Activated T-helper 17 cell treated with anti-CD3 and anti-CD28 coated beads, Interleukin-2, amount 50 U/mL, for 72 hours (primary cell): ENCODE results near the gene DUSP28. TPM values are rescaled to one million over a fixed set of nuclear protein-coding genes. Genes with fewer than 3 reads are reported as not detected.

ENCODE experiments used
- ATAC-seq: fragments of 150-1000 bp; cut with Tn5 transposase; replicated peaks from 2 replicates; pipeline ENCODE4 v1.10.0; 2021; ENCODE audit warnings: mild to moderate bottlenecking, moderate library complexity
- H3K27ac Mint-ChIP-seq: one replicate; pipeline ENCODE4 v1.8.0; 2022; ENCODE audit warnings: mixed read lengths
- H3K27me3 Mint-ChIP-seq: one replicate; pipeline ENCODE4 v1.8.0; 2022; ENCODE audit warnings: mixed read lengths
- H3K36me3 Mint-ChIP-seq: one replicate; pipeline ENCODE4 v1.8.0; 2022; ENCODE audit warnings: low read depth, mild to moderate bottlenecking, mixed read lengths
- H3K4me1 Mint-ChIP-seq: one replicate; pipeline ENCODE4 v1.8.0; 2022; ENCODE audit warnings: mixed read lengths
- H3K4me3 Mint-ChIP-seq: one replicate; pipeline ENCODE4 v1.8.0; 2022; ENCODE audit warnings: mild to moderate bottlenecking, mixed read lengths
- H3K9me3 Mint-ChIP-seq: one replicate; pipeline ENCODE4 v1.8.0; 2022; ENCODE audit warnings: mixed read lengths
- total RNA-seq, 2 donors: library from RNA; stranded (reverse); gene quantifications; one replicate each; pipeline ENCODE4 v1.2.3, GENCODE V29; 2022

Gene DUSP28
- total RNA-seq, 2 donors from 2014 or later: 3.6 to 8.3 TPM

DNA sequence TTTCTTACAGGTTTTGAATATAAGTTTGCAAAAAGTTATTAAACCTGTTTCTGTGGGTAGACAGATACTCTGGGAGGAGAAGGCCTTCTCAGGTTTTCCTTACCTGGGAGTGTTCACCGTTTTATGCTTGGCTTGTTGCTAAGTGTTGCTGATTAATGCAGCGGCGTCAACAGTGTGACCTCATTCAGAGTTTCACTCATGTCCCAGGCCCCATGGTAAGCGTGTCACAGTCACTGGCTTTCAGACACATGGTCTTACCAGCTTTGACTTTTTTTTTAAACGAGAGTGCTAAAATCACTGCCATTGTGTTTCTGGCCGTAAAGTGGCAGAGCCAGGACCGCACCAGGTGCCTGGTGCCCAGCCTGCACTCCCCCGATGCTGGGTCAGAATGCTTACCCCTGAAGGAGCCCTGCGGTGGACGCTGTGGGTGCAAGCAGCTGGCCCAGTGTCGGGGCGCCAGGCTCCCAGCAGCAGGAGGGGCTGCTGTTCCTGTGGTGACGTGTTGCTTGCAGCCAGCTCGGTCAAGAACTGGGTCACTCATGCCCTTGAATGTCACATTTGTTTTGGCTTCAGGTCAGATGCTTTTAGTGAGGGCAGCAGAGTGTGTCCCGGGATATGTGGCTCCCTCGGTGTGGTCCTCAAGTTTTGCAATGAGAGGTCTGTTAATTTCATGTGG lies 29.8 kb downstream of the DUSP28 start:
- Mint-ChIP-seq H3K9me3 (no peaks in the 10 kb centered on the region), H3K27ac (no peak overlapping the region), H3K4me3 (no peak overlapping the region), H3K36me3 (peaks cover 19% of the 10 kb centered on the region), H3K27me3 (no peaks in the 10 kb centered on the region), H3K4me1 (peaks cover 21% of the 10 kb centered on the region)
- ATAC-seq: no peak

DNA sequence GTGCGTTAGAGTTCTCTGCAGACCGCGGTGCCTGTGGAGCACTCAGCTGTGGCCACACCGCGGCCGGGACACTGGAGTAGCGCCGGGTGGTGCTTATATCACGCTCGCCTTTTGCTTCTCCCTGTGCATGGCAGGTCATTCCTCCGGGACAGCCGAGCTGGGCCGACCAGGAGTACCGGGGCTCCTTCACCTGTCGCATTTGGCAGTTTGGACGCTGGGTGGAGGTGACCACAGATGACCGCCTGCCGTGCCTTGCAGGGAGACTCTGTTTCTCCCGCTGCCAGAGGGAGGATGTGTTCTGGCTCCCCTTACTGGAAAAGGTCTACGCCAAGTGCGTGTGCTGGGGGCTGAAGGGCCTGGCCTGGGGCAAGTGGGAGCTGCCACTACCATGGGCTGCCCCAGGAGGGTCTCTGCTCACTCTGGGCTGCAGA lies 30.5 kb downstream of the DUSP28 start:
- Mint-ChIP-seq H3K9me3 (no peaks in the 10 kb centered on the region), H3K27me3 (no peaks in the 10 kb centered on the region), H3K27ac (peak overlapping the region; percentile 63), H3K36me3 (peaks cover 19% of the 10 kb centered on the region), H3K4me1 (peaks cover 21% of the 10 kb centered on the region), H3K4me3 (no peak overlapping the region)
- ATAC-seq: no peak

DNA sequence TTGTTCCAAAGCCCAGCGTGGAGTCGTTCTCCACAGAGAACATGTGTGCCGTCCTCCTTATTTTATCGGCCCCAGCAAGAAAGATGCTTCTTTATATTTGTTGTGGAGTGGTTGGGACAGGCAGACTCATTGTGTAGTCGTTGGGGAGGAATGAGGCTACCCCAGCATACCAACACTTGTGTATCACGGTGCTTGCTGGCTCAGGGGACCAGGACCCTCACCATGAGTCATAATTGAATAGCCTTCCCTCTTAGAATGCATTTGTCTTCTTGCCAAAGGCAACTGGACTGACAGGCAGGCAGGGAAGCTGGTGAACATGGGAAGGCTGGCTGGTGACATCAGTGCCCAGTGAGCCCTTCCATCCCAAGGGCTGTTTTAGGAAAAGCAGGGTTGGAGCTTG lies 31.1 kb downstream of the DUSP28 start:
- Mint-ChIP-seq H3K36me3 (peaks cover 19% of the 10 kb centered on the region), H3K4me1 (peaks cover 21% of the 10 kb centered on the region), H3K27me3 (no peaks in the 10 kb centered on the region), H3K4me3 (no peak overlapping the region), H3K27ac (peak overlapping the region; percentile 63), H3K9me3 (no peaks in the 10 kb centered on the region)
- ATAC-seq: no peak

DNA sequence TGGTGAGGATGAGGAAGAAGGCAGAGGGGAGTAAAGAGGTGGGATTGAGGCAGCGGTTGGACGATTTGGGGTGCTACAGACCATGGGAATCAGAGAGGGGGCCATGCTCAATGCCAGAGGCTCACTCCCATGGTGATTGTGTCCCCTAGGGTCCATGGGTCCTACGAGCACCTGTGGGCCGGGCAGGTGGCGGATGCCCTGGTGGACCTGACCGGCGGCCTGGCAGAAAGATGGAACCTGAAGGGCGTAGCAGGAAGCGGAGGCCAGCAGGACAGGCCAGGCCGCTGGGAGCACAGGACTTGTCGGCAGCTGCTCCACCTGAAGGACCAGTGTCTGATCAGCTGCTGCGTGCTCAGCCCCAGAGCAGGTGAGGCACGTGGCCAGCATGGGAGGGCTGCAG lies 31.6 kb downstream of the DUSP28 start:
- peak overlapping the region; percentile 63 for H3K27ac Mint-ChIP-seq
- ATAC-seq: no peak
- H3K9me3 Mint-ChIP-seq: no peaks in the 10 kb centered on the region
- peaks cover 21% of the 10 kb centered on the region for H3K4me1 Mint-ChIP-seq
- no peaks in the 10 kb centered on the region for H3K27me3 Mint-ChIP-seq
- H3K4me3 Mint-ChIP-seq: no peak overlapping the region
- peaks cover 19% of the 10 kb centered on the region for H3K36me3 Mint-ChIP-seq

DNA sequence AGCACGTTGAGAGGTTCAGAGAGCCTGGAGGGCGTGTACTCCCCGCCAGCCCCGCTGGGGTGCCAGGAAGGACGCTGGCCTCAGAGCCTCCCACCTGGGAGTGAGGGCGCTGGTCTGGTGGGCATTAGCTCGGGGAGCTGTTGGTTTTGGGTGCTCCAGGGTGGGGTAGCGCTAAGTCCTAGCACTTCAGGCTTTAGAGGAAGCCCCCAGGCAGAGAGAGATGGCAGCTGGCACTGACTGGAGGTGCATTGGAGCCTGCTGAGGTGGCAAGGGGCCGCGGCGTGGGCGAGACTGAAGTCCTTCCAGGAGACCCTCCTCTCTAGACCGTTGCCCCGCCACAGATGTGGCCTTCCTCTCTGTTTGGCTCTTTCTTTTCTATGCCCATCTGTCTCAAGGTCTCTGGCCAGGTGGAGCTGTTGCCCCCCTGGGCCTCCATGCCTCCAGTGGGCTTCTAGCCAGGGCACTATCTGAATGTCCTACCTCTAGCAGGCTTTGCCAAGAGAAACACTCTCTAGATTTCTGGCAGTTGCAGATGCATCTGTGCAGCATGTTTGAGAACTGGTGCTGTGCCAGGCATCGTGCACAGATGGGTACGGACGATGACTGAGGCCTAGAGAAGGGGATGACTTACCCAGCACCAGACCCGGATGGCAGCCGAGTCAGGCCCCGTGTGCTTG lies 33.0 kb downstream of the DUSP28 start:
- Mint-ChIP-seq H3K27me3 (no peaks in the 10 kb centered on the region), H3K4me1 (peaks cover 14% of the 10 kb centered on the region), H3K36me3 (peaks cover 19% of the 10 kb centered on the region), H3K27ac (no peak overlapping the region), H3K4me3 (no peak overlapping the region), H3K9me3 (no peaks in the 10 kb centered on the region)
- ATAC-seq: no peak

DNA sequence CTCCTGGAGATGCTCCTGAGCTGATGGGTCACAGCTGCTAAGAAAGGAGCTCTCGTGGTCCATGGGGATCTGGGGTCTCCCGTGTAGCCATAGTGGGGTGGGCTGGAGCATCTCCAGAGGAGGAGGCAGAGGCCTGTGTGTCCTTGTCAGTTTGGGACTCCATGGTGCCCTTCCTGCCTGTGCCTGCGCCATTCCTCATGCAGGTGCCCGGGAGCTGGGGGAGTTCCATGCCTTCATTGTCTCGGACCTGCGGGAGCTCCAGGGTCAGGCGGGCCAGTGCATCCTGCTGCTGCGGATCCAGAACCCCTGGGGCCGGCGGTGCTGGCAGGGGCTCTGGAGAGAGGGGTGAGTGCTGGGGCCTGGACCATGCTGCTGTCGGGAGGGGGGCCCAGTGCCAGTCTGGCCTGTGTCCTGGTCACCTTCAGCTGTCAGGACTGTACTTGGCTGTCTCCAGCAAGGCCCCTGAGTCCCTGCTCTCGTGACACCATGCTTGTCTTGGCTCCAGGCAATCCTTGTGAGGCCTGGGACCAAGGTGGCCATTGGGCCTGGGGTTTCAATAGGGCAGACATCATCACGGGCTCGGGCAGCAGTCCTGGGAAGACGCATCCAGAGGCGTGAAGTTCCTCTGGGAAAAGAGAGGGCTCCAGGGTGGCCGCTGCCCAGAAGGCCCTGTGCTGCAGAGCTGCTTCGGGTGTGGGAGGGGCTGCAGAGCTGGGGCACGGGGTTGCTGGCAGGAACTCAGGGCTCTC lies 33.7 kb downstream of the DUSP28 start:
- Mint-ChIP-seq H3K4me3 (no peak overlapping the region), H3K36me3 (peaks cover 19% of the 10 kb centered on the region), H3K27me3 (no peaks in the 10 kb centered on the region)

DNA sequence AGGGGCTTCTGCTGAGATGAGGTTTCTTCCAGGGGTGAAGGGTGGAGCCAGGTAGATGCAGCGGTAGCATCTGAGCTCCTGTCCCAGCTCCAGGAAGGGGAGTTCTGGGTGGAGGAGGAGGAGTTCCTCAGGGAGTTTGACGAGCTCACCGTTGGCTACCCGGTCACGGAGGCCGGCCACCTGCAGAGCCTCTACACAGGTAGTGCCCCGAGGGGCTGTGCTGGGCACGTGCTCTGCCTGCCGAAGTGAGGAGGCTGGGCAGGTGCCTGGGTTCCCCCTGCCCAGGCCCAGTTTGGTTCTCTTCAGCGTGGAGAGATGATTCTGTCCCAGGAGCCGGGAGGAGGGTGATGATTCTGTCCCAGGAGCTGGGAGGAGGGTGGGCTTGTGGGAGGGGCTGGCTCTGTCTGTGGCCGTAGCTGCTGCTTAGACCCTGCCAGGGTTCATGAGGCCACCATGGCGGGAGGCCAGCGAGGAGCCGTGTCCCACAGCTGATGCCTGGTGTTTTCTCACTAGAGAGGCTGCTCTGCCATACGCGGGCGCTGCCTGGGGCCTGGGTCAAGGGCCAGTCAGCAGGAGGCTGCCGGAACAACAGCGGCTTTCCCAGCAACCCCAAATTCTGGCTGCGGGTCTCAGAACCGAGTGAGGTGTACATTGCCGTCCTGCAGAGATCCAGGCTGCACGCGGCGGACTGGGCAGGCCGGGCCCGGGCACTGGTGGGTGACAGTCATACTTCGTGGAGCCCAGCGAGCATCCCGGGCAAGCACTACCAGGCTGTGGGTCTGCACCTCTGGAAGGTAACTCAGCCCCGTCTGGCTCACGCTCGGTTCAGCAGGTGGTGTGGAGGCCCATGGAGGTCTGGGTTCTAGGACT lies 34.6 kb downstream of the DUSP28 start:
- H3K27ac Mint-ChIP-seq: no peak overlapping the region
- H3K9me3 Mint-ChIP-seq: no peaks in the 10 kb centered on the region
- peaks cover 3% of the 10 kb centered on the region for H3K4me1 Mint-ChIP-seq
- H3K4me3 Mint-ChIP-seq: no peak overlapping the region
- H3K27me3 Mint-ChIP-seq: no peaks in the 10 kb centered on the region
- no peak for ATAC-seq
- H3K36me3 Mint-ChIP-seq: peaks cover 18% of the 10 kb centered on the region

More for the DNA sequence above, 33.7 kb downstream of the DUSP28 start:
- Mint-ChIP-seq H3K27ac (no peak overlapping the region), H3K9me3 (no peaks in the 10 kb centered on the region), H3K4me1 (peaks cover 7% of the 10 kb centered on the region)
- no peak for ATAC-seq

DNA sequence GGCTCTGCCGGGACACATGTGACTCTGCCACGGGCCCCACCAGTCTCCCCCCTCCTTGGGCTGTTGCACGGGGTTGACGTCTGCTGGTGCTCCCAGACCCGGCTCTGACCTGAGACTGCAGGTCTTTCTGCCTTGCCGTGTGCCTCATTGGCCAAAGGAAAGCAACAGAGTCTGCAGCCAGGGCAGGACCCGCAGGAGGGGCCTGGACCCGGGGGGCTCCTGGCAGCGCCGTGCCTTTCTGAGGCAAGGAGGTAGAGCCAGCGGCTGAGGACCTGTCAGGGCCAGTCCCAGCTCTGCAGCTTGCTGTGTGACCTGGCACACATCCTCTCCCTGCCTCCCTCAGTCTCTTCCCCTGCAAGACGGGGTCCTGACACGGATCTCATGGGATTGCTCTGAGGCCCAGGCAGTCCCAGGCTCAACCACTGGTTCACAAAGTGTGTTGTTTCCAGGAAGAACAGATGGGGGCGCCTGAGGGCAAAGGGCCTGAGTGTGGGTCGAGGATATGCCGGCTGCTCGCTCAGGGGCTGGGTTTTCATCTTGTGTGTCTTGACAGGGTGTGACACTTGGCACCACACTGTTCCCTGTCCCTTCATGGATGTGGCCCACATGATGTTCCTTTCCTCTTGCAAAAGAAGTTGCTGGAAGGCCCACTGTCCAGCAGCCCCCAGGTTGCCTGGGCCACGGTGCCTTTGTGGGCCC lies 35.4 kb downstream of the DUSP28 start:
- Mint-ChIP-seq H3K27ac (no peak overlapping the region), H3K9me3 (no peaks in the 10 kb centered on the region), H3K4me1 (peaks cover 3% of the 10 kb centered on the region), H3K4me3 (no peak overlapping the region), H3K36me3 (peaks cover 18% of the 10 kb centered on the region), H3K27me3 (no peaks in the 10 kb centered on the region)
- ATAC-seq: no peak

DNA sequence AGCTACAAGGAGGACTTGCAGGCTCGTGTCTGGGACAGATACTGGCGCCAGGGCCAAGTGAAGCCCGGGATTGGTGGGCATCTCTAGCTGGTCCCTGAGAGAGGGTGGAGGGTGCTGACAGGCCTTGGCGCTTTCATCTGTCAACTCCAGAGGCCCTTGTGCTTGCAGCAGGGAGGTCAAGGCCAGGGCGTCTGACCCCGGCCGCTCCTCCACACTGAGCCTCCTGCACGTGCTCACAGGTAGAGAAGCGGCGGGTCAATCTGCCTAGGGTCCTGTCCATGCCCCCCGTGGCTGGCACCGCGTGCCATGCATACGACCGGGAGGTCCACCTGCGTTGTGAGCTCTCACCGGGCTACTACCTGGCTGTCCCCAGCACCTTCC lies 35.9 kb downstream of the DUSP28 start:
- no peak for ATAC-seq
- no peaks in the 10 kb centered on the region for H3K9me3 Mint-ChIP-seq
- H3K27ac Mint-ChIP-seq: no peak overlapping the region
- H3K4me3 Mint-ChIP-seq: no peak overlapping the region
- no peaks in the 10 kb centered on the region for H3K27me3 Mint-ChIP-seq
- peaks cover 18% of the 10 kb centered on the region for H3K36me3 Mint-ChIP-seq
- peaks cover 3% of the 10 kb centered on the region for H3K4me1 Mint-ChIP-seq

DNA sequence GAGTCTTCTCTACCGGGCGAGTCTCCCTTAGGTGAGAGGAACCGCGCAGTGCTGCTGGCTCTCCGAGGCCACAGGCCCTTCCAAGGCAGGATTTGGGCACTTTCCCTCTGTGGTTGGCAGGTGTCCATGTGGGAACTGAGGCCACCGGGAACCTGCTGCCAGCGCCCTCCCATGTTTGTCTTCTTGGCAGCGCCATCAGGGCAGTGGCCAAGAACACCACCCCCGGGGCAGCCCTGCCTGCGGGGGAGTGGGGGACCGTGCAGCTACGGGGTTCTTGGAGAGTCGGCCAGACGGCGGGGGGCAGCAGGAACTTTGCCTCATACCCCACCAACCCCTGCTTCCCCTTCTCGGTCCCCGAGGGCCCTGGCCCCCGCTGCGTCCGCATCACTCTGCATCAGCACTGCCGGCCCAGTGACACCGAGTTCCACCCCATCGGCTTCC lies 36.4 kb downstream of the DUSP28 start:
- Mint-ChIP-seq H3K4me1 (peaks cover 1% of the 10 kb centered on the region), H3K27me3 (no peaks in the 10 kb centered on the region), H3K36me3 (peaks cover 16% of the 10 kb centered on the region), H3K27ac (no peak overlapping the region), H3K4me3 (no peak overlapping the region), H3K9me3 (no peaks in the 10 kb centered on the region)
- ATAC-seq: no peak

DNA sequence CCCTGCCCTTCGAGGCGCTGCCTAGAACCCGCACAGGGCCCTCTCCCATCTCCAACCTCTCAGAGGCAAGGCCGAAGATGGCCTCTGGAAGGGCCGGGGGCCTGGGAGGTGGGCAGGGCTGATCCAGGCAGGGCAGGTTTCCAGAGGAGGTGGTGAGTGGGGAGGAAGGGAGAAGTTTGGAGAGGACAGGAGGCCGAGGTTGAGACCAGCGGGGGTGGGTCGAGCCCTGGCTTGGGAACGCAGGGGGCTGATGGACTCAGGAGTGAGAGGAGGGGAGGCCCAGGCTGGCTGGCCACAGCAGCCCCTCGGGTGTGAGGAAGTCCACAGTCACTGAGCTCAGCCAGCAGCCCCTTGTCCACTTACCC lies 36.9 kb downstream of the DUSP28 start:
- no peaks in the 10 kb centered on the region for H3K4me1 Mint-ChIP-seq
- no peak for ATAC-seq
- no peaks in the 10 kb centered on the region for H3K9me3 Mint-ChIP-seq
- H3K36me3 Mint-ChIP-seq: peaks cover 12% of the 10 kb centered on the region
- H3K27ac Mint-ChIP-seq: no peak overlapping the region
- H3K27me3 Mint-ChIP-seq: no peaks in the 10 kb centered on the region
- H3K4me3 Mint-ChIP-seq: no peak overlapping the region

DNA sequence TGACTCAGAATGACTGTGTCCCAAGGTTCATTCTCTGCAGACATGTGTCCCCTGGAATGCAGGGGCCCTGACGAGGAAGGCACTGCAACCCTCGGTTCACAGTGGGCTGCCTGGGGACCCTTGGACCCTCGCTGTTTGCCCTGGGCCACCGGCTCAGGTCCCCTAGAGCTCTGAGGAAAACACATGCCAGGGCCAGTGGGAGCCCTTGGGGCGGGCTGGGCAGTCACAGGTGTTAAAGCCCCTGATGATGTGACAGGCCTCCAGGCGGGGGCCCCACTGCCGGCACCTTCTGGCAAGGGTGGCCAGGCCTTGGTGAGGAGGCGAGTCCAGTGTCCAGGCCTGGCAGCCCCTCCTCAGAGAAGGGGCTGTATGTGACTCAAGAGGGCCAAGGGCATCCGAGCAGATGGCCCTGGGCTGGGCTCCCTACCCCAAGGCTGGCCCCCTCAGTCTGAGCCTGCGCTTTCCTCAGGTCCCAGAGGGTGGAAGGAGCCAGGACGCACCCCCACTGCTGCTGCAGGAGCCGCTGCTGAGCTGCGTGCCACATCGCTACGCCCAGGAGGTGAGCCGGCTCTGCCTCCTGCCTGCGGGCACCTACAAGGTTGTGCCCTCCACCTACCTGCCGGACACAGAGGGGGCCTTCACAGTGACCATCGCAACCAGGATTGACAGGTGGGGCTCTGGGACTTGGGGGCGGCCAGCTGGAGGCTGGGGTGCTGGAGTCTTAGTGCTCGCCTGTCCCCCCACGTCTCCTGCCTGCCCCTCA lies 37.4 kb downstream of the DUSP28 start:
- no peak for ATAC-seq
- Mint-ChIP-seq H3K27ac (no peak overlapping the region), H3K27me3 (no peaks in the 10 kb centered on the region), H3K4me1 (no peaks in the 10 kb centered on the region), H3K36me3 (peaks cover 8% of the 10 kb centered on the region), H3K4me3 (no peak overlapping the region), H3K9me3 (no peaks in the 10 kb centered on the region)

DNA sequence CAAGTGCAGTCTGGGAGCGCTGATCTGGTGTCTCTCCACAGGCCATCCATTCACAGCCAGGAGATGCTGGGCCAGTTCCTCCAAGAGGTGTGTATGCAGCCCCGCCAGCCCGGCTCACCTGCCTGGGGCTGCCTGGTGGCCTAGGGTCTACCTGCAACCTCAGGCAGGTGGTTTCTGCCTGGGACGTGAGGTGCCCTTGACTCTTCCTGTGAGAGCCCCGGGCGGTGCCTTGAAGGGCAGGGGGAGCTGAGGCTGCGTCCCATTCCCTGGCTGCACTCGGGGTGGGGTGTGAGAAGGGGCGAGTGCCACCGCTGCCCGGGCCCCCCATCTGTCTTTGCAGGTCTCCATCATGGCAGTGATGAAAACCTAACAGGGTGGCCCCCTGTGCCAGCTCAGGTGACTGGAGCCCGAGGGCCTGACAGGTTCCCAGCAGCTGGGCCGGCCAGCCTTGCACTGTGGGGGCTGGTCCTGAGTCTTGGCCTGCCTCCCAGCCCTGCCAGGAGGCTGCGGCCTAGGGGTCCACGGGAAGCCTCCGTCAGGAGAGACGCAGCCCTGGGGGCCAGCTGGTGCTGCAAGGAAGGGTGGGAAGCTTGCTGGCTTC lies 38.3 kb downstream of the DUSP28 start:
- Mint-ChIP-seq H3K27ac (no peak overlapping the region), H3K9me3 (no peaks in the 10 kb centered on the region), H3K27me3 (no peaks in the 10 kb centered on the region), H3K36me3 (peaks cover 6% of the 10 kb centered on the region), H3K4me3 (no peak overlapping the region), H3K4me1 (no peaks in the 10 kb centered on the region)
- no peak for ATAC-seq
